Left ventricle myocardium inferior (tissue), 1 donor: ENCODE measurements around the gene LSM10. TPM values are rescaled to one million over a fixed set of nuclear protein-coding genes. Genes with fewer than 3 reads are reported as not detected.

Source experiments
- DNase-seq: peaks from one replicate; pipeline ENCODE4 v3.0.0-alpha.2; 2020
- H3K27ac ChIP-seq: fragments of 200-600 bp; replicated peaks from 2 replicates; pipeline ENCODE4 v1.8.0; 2021
- H3K27me3 ChIP-seq: fragments of 200-600 bp; 2 replicates; pipeline ENCODE4 v1.8.0; 2021; ENCODE audit warnings: low read depth
- H3K36me3 ChIP-seq: fragments of 200-600 bp; 2 replicates; pipeline ENCODE4 v1.8.0; 2021
- H3K4me1 ChIP-seq: fragments of 200-600 bp; 2 replicates; pipeline ENCODE4 v1.8.0; 2021
- H3K4me3 ChIP-seq: fragments of 200-600 bp; 2 replicates; pipeline ENCODE4 v1.8.0; 2021; ENCODE audit warnings: mild to moderate bottlenecking, moderate library complexity
- H3K9me3 ChIP-seq: fragments of 200-600 bp; replicated peaks from 2 replicates; pipeline ENCODE4 v1.8.0; 2021
- CTCF ChIP-seq: fragments of 200-600 bp; IDR thresholded peaks from 2 replicates; pipeline ENCODE4 v1.8.0; 2021; ENCODE audit warnings: antibody characterized with exemption, mild to moderate bottlenecking, borderline replicate concordance
- intact Hi-C: fragments of 100-400 bp; cut with micrococcal nuclease; formaldehyde crosslinking; loops from one replicate; pipeline ENCODE4 v1.11.0; 2022
- total RNA-seq: library from RNA; stranded (reverse); fragmentation: NEBNext Ultra II Directional; extraction: Animal tissue kit (Norgen Biotek cat#: 25700); gene quantifications from one replicate; pipeline ENCODE4 v1.2.1, GENCODE V29; 2021
- donor health status: DM: no; HTN: yes; CAD: no; lungs with severe emphysema.

The LSM10 gene
- total RNA-seq, 1 donor from 2014 or later, result 53.6 TPM

GRCh38 chr1:36393686-36394085 lies 4.0 kb downstream of the LSM10 start:
- Histone ChIP-seq H3K27me3 (no peaks in the 10 kb centered on the region), H3K9me3 (no peaks in the 10 kb centered on the region), H3K36me3 (peaks cover 39% of the 10 kb centered on the region), H3K4me1 (peaks cover 42% of the 10 kb centered on the region), H3K27ac (no peak overlapping the region), H3K4me3 (no peak overlapping the region)
- no peak for TF ChIP-seq CTCF
- intact Hi-C loops, result no loop called here
- DNase-seq, result no peak

GRCh38 chr1:36392836-36393235 lies 4.9 kb downstream of the LSM10 start:
- no peak for DNase-seq
- H3K4me3 ChIP-seq, result no peak overlapping the region
- H3K4me1 ChIP-seq, result peaks cover 44% of the 10 kb centered on the region
- intact Hi-C loops, result no loop called here
- H3K9me3 ChIP-seq, result no peaks in the 10 kb centered on the region
- TF ChIP-seq CTCF, result no peak
- H3K27ac ChIP-seq, result no peak overlapping the region
- peaks cover 39% of the 10 kb centered on the region for H3K36me3 ChIP-seq
- no peaks in the 10 kb centered on the region for H3K27me3 ChIP-seq

GRCh38 chr1:36391271-36391670 lies 6.4 kb downstream of the LSM10 start:
- DNase-seq, result no peak
- Histone ChIP-seq H3K36me3 (peaks cover 39% of the 10 kb centered on the region), H3K4me3 (no peak overlapping the region), H3K27me3 (no peaks in the 10 kb centered on the region), H3K4me1 (peaks cover 45% of the 10 kb centered on the region), H3K9me3 (no peaks in the 10 kb centered on the region), H3K27ac (no peak overlapping the region)
- TF ChIP-seq CTCF, result no peak
- intact Hi-C loops, result no loop called here

- DNase-seq, result no peak
- H3K27me3 ChIP-seq, result no peaks in the 10 kb centered on the region
- intact Hi-C loops, result no loop called here
- H3K4me3 ChIP-seq, result no peak overlapping the region
- peaks cover 47% of the 10 kb centered on the region for H3K4me1 ChIP-seq
- H3K27ac ChIP-seq, result peak overlapping the region; percentile 57
- H3K36me3 ChIP-seq, result peaks cover 39% of the 10 kb centered on the region
- no peaks in the 10 kb centered on the region for H3K9me3 ChIP-seq
- TF ChIP-seq CTCF, result no peak
These were observed 7.3 kb downstream of the LSM10 start for GRCh38 chr1:36390411-36390810.

- H3K4me3 ChIP-seq, result no peak overlapping the region
- peak overlapping the region; percentile 57 for H3K27ac ChIP-seq
- no peaks in the 10 kb centered on the region for H3K9me3 ChIP-seq
- intact Hi-C loops, result no loop called here
- TF ChIP-seq CTCF, result no peak
- H3K27me3 ChIP-seq, result no peaks in the 10 kb centered on the region
- peaks cover 39% of the 10 kb centered on the region for H3K36me3 ChIP-seq
- DNase-seq, result no peak
- H3K4me1 ChIP-seq, result peaks cover 51% of the 10 kb centered on the region
These were observed 7.7 kb downstream of the LSM10 start for GRCh38 chr1:36389999-36390398.

GRCh38 chr1:36389261-36389660 lies 8.4 kb downstream of the LSM10 start:
- intact Hi-C loops, result no loop called here

More at GRCh38 chr1:36389261-36389660, 8.4 kb downstream of the LSM10 start:
- H3K4me1 ChIP-seq, result peaks cover 58% of the 10 kb centered on the region
- H3K4me3 ChIP-seq, result no peak overlapping the region
- no peaks in the 10 kb centered on the region for H3K9me3 ChIP-seq
- no peak for DNase-seq
- peak overlapping the region; percentile 57 for H3K27ac ChIP-seq
- TF ChIP-seq CTCF, result no peak
- peaks cover 39% of the 10 kb centered on the region for H3K36me3 ChIP-seq
- H3K27me3 ChIP-seq, result no peaks in the 10 kb centered on the region
